A549 (cell line): ENCODE measurements around the gene ATF5.

Experiments
- CEBPB ChIP-seq, 2 experiments: fragments of >200 bp in 1 of 2; sonication (Bioruptor Twin) in 1 of 2; formaldehyde crosslinking in 1 of 2; IDR thresholded peaks; 2 replicates each; pipeline ENCODE4 v1.6.1; 2012 to 2016
- CHD2 ChIP-seq: fragments of 150-350 bp; IDR thresholded peaks from 2 replicates; pipeline ENCODE4 v1.6.1; 2014; ENCODE audit warnings: low read length; ENCODE audit not compliant: partially characterized antibody
- EP300 ChIP-seq, 2 experiments: fragments of >200 bp; sonication (Bioruptor Twin); formaldehyde crosslinking; IDR thresholded peaks; 2 replicates in 1 of 2; 3 replicates in 1 of 2; pipeline ENCODE4 v1.6.1; 2016 to 2017
- ESRRA ChIP-seq: fragments of 150-350 bp; IDR thresholded peaks from 2 replicates; pipeline ENCODE4 v1.6.1; 2014; ENCODE audit warnings: mild to moderate bottlenecking, low read length, borderline replicate concordance
- JUN ChIP-seq, 2 experiments: fragments of >200 bp; sonication (Bioruptor Twin); formaldehyde crosslinking; IDR thresholded peaks; 2 replicates in 1 of 2; 3 replicates in 1 of 2; pipeline ENCODE4 v1.6.1; 2016 to 2017
- JUNB ChIP-seq: fragments of >200 bp; sonication (Bioruptor Twin); formaldehyde crosslinking; IDR thresholded peaks from 2 replicates; pipeline ENCODE4 v1.6.1; 2016
- PHF8 ChIP-seq: fragments of 200-600 bp; sonication (generic); IDR thresholded peaks from 2 replicates; pipeline ENCODE4 v1.6.1; 2016; ENCODE audit warnings: low read depth, mild to moderate bottlenecking, antibody characterized with exemption, moderate library complexity, borderline replicate concordance
- POLR2A ChIP-seq: IDR thresholded peaks from 2 replicates; pipeline ENCODE4 v1.6.1; 2012; ENCODE audit warnings: mild to moderate bottlenecking, low read length
- RAD21 ChIP-seq, 2 experiments: fragments of >200 bp in 1 of 2; sonication (Bioruptor Twin) in 1 of 2; formaldehyde crosslinking in 1 of 2; IDR thresholded peaks in 1 of 2; conservative IDR thresholded peaks in 1 of 2; 2 replicates in 1 of 2; 3 replicates in 1 of 2; pipeline ENCODE4 v1.6.1; 2012 to 2018; ENCODE audit warnings: inconsistent platforms in 1 of 2
- SREBF2 ChIP-seq: fragments of 450-650 bp; IDR thresholded peaks from 2 replicates; pipeline ENCODE4 v1.6.1; 2014; ENCODE audit warnings: mild to moderate bottlenecking, moderate library complexity
- TF ChIP-seq, protein P1 (sequence below): fragments of >200 bp; sonication (Bioruptor Twin); formaldehyde crosslinking; IDR thresholded peaks from 3 replicates; pipeline ENCODE4 v1.5.1; 2016
- TF ChIP-seq, protein P2 (sequence below): fragments of 450-650 bp; IDR thresholded peaks from 2 replicates; pipeline ENCODE4 v1.6.1; 2014; ENCODE audit warnings: antibody characterized with exemption
- TF ChIP-seq, protein P3 (sequence below): fragments of 200-600 bp; sonication (generic); IDR thresholded peaks from 2 replicates; pipeline ENCODE4 v1.6.1; 2016; ENCODE audit warnings: antibody characterized with exemption, mild to moderate bottlenecking, moderate library complexity

- TF ChIP-seq CEBPB (IDR thresholded peaks at IDR 0.05) = no peak
- TF ChIP-seq, protein P1, sequence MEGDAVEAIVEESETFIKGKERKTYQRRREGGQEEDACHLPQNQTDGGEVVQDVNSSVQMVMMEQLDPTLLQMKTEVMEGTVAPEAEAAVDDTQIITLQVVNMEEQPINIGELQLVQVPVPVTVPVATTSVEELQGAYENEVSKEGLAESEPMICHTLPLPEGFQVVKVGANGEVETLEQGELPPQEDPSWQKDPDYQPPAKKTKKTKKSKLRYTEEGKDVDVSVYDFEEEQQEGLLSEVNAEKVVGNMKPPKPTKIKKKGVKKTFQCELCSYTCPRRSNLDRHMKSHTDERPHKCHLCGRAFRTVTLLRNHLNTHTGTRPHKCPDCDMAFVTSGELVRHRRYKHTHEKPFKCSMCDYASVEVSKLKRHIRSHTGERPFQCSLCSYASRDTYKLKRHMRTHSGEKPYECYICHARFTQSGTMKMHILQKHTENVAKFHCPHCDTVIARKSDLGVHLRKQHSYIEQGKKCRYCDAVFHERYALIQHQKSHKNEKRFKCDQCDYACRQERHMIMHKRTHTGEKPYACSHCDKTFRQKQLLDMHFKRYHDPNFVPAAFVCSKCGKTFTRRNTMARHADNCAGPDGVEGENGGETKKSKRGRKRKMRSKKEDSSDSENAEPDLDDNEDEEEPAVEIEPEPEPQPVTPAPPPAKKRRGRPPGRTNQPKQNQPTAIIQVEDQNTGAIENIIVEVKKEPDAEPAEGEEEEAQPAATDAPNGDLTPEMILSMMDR = no peak
- TF ChIP-seq, protein P2, sequence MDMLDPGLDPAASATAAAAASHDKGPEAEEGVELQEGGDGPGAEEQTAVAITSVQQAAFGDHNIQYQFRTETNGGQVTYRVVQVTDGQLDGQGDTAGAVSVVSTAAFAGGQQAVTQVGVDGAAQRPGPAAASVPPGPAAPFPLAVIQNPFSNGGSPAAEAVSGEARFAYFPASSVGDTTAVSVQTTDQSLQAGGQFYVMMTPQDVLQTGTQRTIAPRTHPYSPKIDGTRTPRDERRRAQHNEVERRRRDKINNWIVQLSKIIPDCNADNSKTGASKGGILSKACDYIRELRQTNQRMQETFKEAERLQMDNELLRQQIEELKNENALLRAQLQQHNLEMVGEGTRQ = no peak
- TF ChIP-seq JUNB = no peak
- TF ChIP-seq POLR2A = no peak
- TF ChIP-seq PHF8 = no peak
- TF ChIP-seq JUN (IDR thresholded peaks at IDR 0.05) = no peak
- TF ChIP-seq RAD21 (conservative IDR thresholded peaks at IDR 0.05 in 1 of 2, IDR thresholded peaks at IDR 0.05 in 1 of 2) = no peak
- no peak for TF ChIP-seq CHD2
- TF ChIP-seq, protein P3, sequence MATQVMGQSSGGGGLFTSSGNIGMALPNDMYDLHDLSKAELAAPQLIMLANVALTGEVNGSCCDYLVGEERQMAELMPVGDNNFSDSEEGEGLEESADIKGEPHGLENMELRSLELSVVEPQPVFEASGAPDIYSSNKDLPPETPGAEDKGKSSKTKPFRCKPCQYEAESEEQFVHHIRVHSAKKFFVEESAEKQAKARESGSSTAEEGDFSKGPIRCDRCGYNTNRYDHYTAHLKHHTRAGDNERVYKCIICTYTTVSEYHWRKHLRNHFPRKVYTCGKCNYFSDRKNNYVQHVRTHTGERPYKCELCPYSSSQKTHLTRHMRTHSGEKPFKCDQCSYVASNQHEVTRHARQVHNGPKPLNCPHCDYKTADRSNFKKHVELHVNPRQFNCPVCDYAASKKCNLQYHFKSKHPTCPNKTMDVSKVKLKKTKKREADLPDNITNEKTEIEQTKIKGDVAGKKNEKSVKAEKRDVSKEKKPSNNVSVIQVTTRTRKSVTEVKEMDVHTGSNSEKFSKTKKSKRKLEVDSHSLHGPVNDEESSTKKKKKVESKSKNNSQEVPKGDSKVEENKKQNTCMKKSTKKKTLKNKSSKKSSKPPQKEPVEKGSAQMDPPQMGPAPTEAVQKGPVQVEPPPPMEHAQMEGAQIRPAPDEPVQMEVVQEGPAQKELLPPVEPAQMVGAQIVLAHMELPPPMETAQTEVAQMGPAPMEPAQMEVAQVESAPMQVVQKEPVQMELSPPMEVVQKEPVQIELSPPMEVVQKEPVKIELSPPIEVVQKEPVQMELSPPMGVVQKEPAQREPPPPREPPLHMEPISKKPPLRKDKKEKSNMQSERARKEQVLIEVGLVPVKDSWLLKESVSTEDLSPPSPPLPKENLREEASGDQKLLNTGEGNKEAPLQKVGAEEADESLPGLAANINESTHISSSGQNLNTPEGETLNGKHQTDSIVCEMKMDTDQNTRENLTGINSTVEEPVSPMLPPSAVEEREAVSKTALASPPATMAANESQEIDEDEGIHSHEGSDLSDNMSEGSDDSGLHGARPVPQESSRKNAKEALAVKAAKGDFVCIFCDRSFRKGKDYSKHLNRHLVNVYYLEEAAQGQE = no peak
- no peak for TF ChIP-seq EP300 (IDR thresholded peaks at IDR 0.05)
- no peak for TF ChIP-seq ESRRA
- TF ChIP-seq SREBF2 = no peak
Observed at GRCh38 chr19:49931293-49932040, 2.5 kb downstream of the ATF5 start.
